HepG2 (cell line): ENCODE data around the gene SUOX. TPM values are rescaled to one million over a fixed set of nuclear protein-coding genes. Genes with fewer than 3 reads are reported as not detected.

ENCODE experiments used
- ATAC-seq: fragments of 200-7000 bp; cut with Tn5 transposase; 3 replicates; pipeline ENCODE4 v1.9.1; 2020; ENCODE audit warnings: mild to moderate bottlenecking, moderate library complexity
- BruUV-seq: library from RNA; stranded (reverse); fragments of 400-500 nt; replicated peaks from 2 replicates; lab custom pipeline; 2021; lab: Mats Ljungman, UMichigan
- CTCF ChIA-PET: fragments of 300-600 bp; formaldehyde crosslinking; extraction: SDS; loops from one replicate; lab custom pipeline; 2021; ENCODE audit warnings: low total read pairs, inconsistent platforms, low intra/inter-chr PET ratio; lab: Yijun Ruan, JAX
- POLR2A ChIA-PET: fragments of 350-600 bp; sonication (Branson Sonifier 250); formaldehyde crosslinking; loops from one replicate; lab custom pipeline; 2020; ENCODE audit warnings: antibody characterized with exemption, inconsistent platforms; lab: Yijun Ruan, JAX
- DNase-seq: peaks from one replicate; pipeline ENCODE4 v3.0.0-alpha.2; 2015; ENCODE audit warnings: low spot score
- FAIRE-seq: peaks from 3 replicates; lab custom pipeline; 2011; peaks lifted over from hg19 to GRCh38; lab: Jason Lieb, UNC
- H2AFZ ChIP-seq: one replicate; pipeline ENCODE4 v1.6.1; 2011; ENCODE audit warnings: low read length, inconsistent platforms
- H3K27ac ChIP-seq: fragments of 300-600 bp; 3 replicates; pipeline ENCODE4 v1.8.0; 2011; ENCODE audit warnings: mixed run types, mild to moderate bottlenecking, mixed read lengths, low read length, inconsistent platforms; ENCODE audit not compliant: insufficient read depth; ENCODE audit errors: extremely low read length
- H3K27me3 ChIP-seq, 2 experiments: fragments of 200-600 bp in 1 of 2; 2 replicates in 1 of 2; 3 replicates in 1 of 2; pipeline versions ENCODE4 v1.6.0 to v1.8.0; 2011; ENCODE audit warnings: low read length in 2 of 2, mild to moderate bottlenecking in 2 of 2, moderate library complexity in 2 of 2, inconsistent platforms in 1 of 2; ENCODE audit not compliant: insufficient read depth in 2 of 2, control insufficient read depth in 1 of 2
- H3K36me3 ChIP-seq, 2 experiments: fragments of 200-600 bp in 1 of 2; replicated peaks in 1 of 2; 2 replicates in 1 of 2; 3 replicates in 1 of 2; pipeline versions ENCODE4 v1.5.1 to v1.8.0; 2011; ENCODE audit warnings: low read length in 2 of 2, inconsistent platforms in 1 of 2; ENCODE audit not compliant: insufficient read depth in 2 of 2, control insufficient read depth in 1 of 2
- H3K4me1 ChIP-seq: 2 replicates; pipeline ENCODE4 v1.5.1; 2012; ENCODE audit warnings: low read length, inconsistent platforms; ENCODE audit not compliant: insufficient read depth
- H3K4me2 ChIP-seq: 2 replicates; pipeline ENCODE4 v1.6.0; 2011; ENCODE audit warnings: low read depth, low read length, inconsistent platforms
- H3K4me3 ChIP-seq, 3 experiments: fragments of 200-600 bp in 1 of 3; sonication (generic), shearing (Covaris generic) in 1 of 3; replicated peaks in 1 of 3; 2 replicates each; pipeline ENCODE4 v1.5.1; 2011 to 2016; ENCODE audit warnings: low read length in 3 of 3, inconsistent platforms in 2 of 3, low read depth in 2 of 3, mild to moderate bottlenecking in 2 of 3, control low read depth in 1 of 3, mixed read lengths in 1 of 3; ENCODE audit not compliant: insufficient read depth in 1 of 3
- H3K79me2 ChIP-seq: one replicate; pipeline ENCODE4 v1.6.1; 2011; ENCODE audit warnings: low read length, inconsistent platforms; ENCODE audit not compliant: insufficient read depth
- H3K9ac ChIP-seq: 2 replicates; pipeline ENCODE4 v1.6.0; 2011; ENCODE audit warnings: mild to moderate bottlenecking, low read depth, low read length, inconsistent platforms; ENCODE audit not compliant: insufficient read depth
- H3K9me3 ChIP-seq: 2 replicates; pipeline ENCODE4 v1.5.1; 2012; ENCODE audit warnings: mild to moderate bottlenecking, low read length
- H4K20me1 ChIP-seq: 2 replicates; pipeline ENCODE4 v1.6.0; 2011; ENCODE audit warnings: inconsistent platforms, mild to moderate bottlenecking, low read length, moderate library complexity; ENCODE audit not compliant: insufficient read depth
- ATF7 ChIP-seq, 2 experiments: fragments of 450-650 bp in 1 of 2; sonication (generic) in 1 of 2; formaldehyde crosslinking in 1 of 2; IDR thresholded peaks; 2 replicates each; pipeline versions ENCODE4 v1.4.0 to v1.6.1; 2016 to 2020; ENCODE audit warnings: antibody characterized with exemption in 1 of 2, mild to moderate bottlenecking in 1 of 2, missing genetic modification reagents in 1 of 2
- FOXP4 ChIP-seq: sonication (generic); formaldehyde crosslinking; IDR thresholded peaks from 2 replicates; pipeline ENCODE4 v1.4.0; 2020; ENCODE audit warnings: missing genetic modification reagents
- GRHL1 ChIP-seq: sonication (generic); formaldehyde crosslinking; conservative IDR thresholded peaks from 2 replicates; pipeline ENCODE4 v1.8.0; 2022; ENCODE audit warnings: missing genetic modification reagents
- HINFP ChIP-seq: sonication (generic); formaldehyde crosslinking; IDR thresholded peaks from 2 replicates; pipeline ENCODE4 v1.4.0; 2020; ENCODE audit warnings: low read depth, mild to moderate bottlenecking, missing genetic modification reagents
- JUNB ChIP-seq: sonication (generic); formaldehyde crosslinking; IDR thresholded peaks from 2 replicates; pipeline ENCODE4 v1.8.0; 2022; ENCODE audit warnings: missing genetic modification reagents, mild to moderate bottlenecking, borderline replicate concordance
- MLLT10 ChIP-seq: sonication (generic); formaldehyde crosslinking; IDR thresholded peaks from 2 replicates; pipeline ENCODE4 v1.4.0; 2020; ENCODE audit warnings: missing genetic modification reagents
- NR1H2 ChIP-seq: sonication (generic); formaldehyde crosslinking; IDR thresholded peaks from 2 replicates; pipeline ENCODE4 v1.8.1; 2022; ENCODE audit warnings: low read depth, missing genetic modification reagents, borderline replicate concordance
- NR3C1 ChIP-seq: sonication (generic); formaldehyde crosslinking; IDR thresholded peaks from 2 replicates; pipeline ENCODE4 v1.4.0; 2020; ENCODE audit warnings: missing genetic modification reagents
- RXRA ChIP-seq: sonication (generic); formaldehyde crosslinking; IDR thresholded peaks from 2 replicates; pipeline ENCODE4 v1.5.1; 2020; ENCODE audit warnings: missing genetic modification reagents
- SETDB1 ChIP-seq: sonication (generic); formaldehyde crosslinking; IDR thresholded peaks from 2 replicates; pipeline ENCODE4 v1.5.1; 2020; ENCODE audit warnings: missing genetic modification reagents, mild to moderate bottlenecking, borderline replicate concordance
- SRSF4 ChIP-seq: fragments of 200-400 bp; formaldehyde crosslinking; IDR thresholded peaks from one replicate; pipeline ENCODE4 v1.6.1; 2018; ENCODE audit warnings: mild to moderate bottlenecking, low read depth, low read length, moderate library complexity; ENCODE audit not compliant: poor library complexity, severe bottlenecking
- THAP11 ChIP-seq: IDR thresholded peaks from 2 replicates; pipeline ENCODE4 v1.6.1; 2016; ENCODE audit warnings: missing biosample characterization, missing genetic modification reagents
- ZMYM3 ChIP-seq: sonication (generic); formaldehyde crosslinking; IDR thresholded peaks from 2 replicates; pipeline ENCODE4 v1.5.1; 2020; ENCODE audit warnings: mild to moderate bottlenecking, missing genetic modification reagents
- ZNF12 ChIP-seq: sonication (generic); formaldehyde crosslinking; IDR thresholded peaks from 2 replicates; pipeline ENCODE4 v1.5.0; 2020; ENCODE audit warnings: missing genetic modification reagents
- ZNF33A ChIP-seq: sonication (generic); formaldehyde crosslinking; IDR thresholded peaks from 2 replicates; pipeline ENCODE4 v1.5.1; 2020; ENCODE audit warnings: missing genetic modification reagents, mild to moderate bottlenecking, moderate library complexity, borderline replicate concordance
- ZNF430 ChIP-seq: sonication (generic); formaldehyde crosslinking; IDR thresholded peaks from 2 replicates; pipeline ENCODE4 v1.9.0; 2021; ENCODE audit warnings: mild to moderate bottlenecking, missing genetic modification reagents
- ZNF577 ChIP-seq: sonication (generic); formaldehyde crosslinking; IDR thresholded peaks from 2 replicates; pipeline ENCODE4 v1.4.0; 2020; ENCODE audit warnings: mild to moderate bottlenecking, low read depth, missing genetic modification reagents, borderline replicate concordance
- ZNF709 ChIP-seq: sonication (generic); formaldehyde crosslinking; IDR thresholded peaks from 2 replicates; pipeline ENCODE4 v1.5.0; 2020; ENCODE audit warnings: mild to moderate bottlenecking, missing genetic modification reagents
- ZSCAN25 ChIP-seq: sonication (generic); formaldehyde crosslinking; IDR thresholded peaks from 2 replicates; pipeline ENCODE4 v1.8.0; 2022; ENCODE audit warnings: mild to moderate bottlenecking, missing genetic modification reagents
- WGBS: methylation state at CpG from one replicate; pipeline ENCODE4 v1.1.6; 2017; ENCODE audit warnings: low lambda C conversion rate; 5-methylcytosine and 5-hydroxymethylcytosine counted together
- in situ Hi-C: cut with HindIII; loops from 2 replicates; pipeline ENCODE4 v1.10.0; 2017; ENCODE audit warnings: low pct_unique_long_range_greater_than_20kb; ENCODE audit not compliant: extremely low pct_ligation_motif_present
- intact Hi-C: fragments of 100-400 bp; cut with micrococcal nuclease; formaldehyde crosslinking; loops from one replicate; pipeline ENCODE4 v1.10.0; 2022; ENCODE audit not compliant: unreplicated experiment
- polyA plus RNA-seq, 8 experiments: library from polyadenylated mRNA; depleted of rRNA in 3 of 8; stranded (reverse) in 7 of 8; unstranded in 1 of 8; fragments of >200 nt; fragmentation: Illumina TruSeq in 4 of 8; extraction: Trizol in 4 of 8; gene quantifications; 2 replicates each; pipeline versions ENCODE4 v1.2.1 to v1.2.3, GENCODE V29; 2011 to 2016; ENCODE audit warnings: low read depth in 4 of 8, missing spikeins in 1 of 8, mixed read lengths in 1 of 8; ENCODE audit not compliant: insufficient read depth in 1 of 8
- total RNA-seq, 5 experiments: library from RNA; depleted of rRNA; stranded (reverse); fragments of >200 nt; fragmentation: Illumina TruSeq; extraction: Trizol; gene quantifications; 2 replicates each; pipeline ENCODE4 v1.2.3, GENCODE V29; 2016; ENCODE audit warnings: low read depth in 1 of 5

SUOX gene
- total and polyA plus RNA-seq, 2 of the 13 experiments (the other 11 are each of a cell fraction or from before 2014, with no cell fraction given) = 23.9 to 25.9 TPM

GRCh38 chr12:55991110-55991509 is 6.0 kb upstream of the SUOX start (continued):
- TF ChIP-seq HINFP (no peak), ZSCAN25 (CRISPR knock-in tag) (no peak), SRSF4 (no peak), THAP11 (CRISPR knock-in tag) (no peak)

GRCh38 chr12:55993230-55993853 is 3.7 kb upstream of the SUOX start:
- Histone ChIP-seq H3K27me3 (peaks cover 0 to 3% of the 10 kb centered on the region in 2 experiments; a peak in 1 of 5 replicates), H4K20me1 (no peaks in the 10 kb centered on the region), H3K27ac (no peak overlapping the region), H2AFZ (no peak overlapping the region), H3K4me1 (peaks cover 26% of the 10 kb centered on the region), H3K79me2 (peaks cover 11% of the 10 kb centered on the region), H3K36me3 (peaks cover 18 to 48% of the 10 kb centered on the region in 2 experiments), H3K9ac (no peak overlapping the region), H3K4me2 (no peak overlapping the region), H3K4me3 (no peak overlapping the region), H3K9me3 (no peaks in the 10 kb centered on the region)
- ATAC-seq = no peak
- WGBS = 98% methylated on average over 4 of the region's 4 CpGs
- FAIRE-seq = no peak
- intact Hi-C loops = no loop called here
- in situ Hi-C loops = no loop called here
- POLR2A ChIA-PET = interaction anchor here (0.8 to 1.2 kb wide), 2 partner anchors 17 to 66 kb away, joined by 3 read pairs; no protein-coding TSS in a partner anchor
- TSS peak; percentile 22 for BruUV-seq
- CTCF ChIA-PET = no interaction called here
- DNase-seq = no peak
- no peak for TF ChIP-seq ATF7 (IDR thresholded peaks at IDR 0.05)
- TF ChIP-seq ATF7 (CRISPR knock-in tag; IDR thresholded peaks at IDR 0.05) = no peak
- TF ChIP-seq ZNF709 (CRISPR knock-in tag) = no peak
- no peak for TF ChIP-seq SETDB1 (CRISPR knock-in tag)
- no peak for TF ChIP-seq ZNF12 (CRISPR knock-in tag)
- TF ChIP-seq JUNB = no peak
- no peak for TF ChIP-seq ZNF33A (CRISPR knock-in tag)
- no peak for TF ChIP-seq MLLT10 (CRISPR knock-in tag)
- TF ChIP-seq NR3C1 (CRISPR knock-in tag) = no peak
- TF ChIP-seq FOXP4 (CRISPR knock-in tag) = no peak
- no peak for TF ChIP-seq ZNF430 (CRISPR knock-in tag)
- no peak for TF ChIP-seq ZNF577 (CRISPR knock-in tag)
- TF ChIP-seq ZMYM3 (CRISPR knock-in tag) = no peak
- no peak for TF ChIP-seq RXRA (CRISPR knock-in tag)
- TF ChIP-seq NR1H2 = no peak
- no peak for TF ChIP-seq GRHL1 (CRISPR knock-in tag)
